GM18508 (cell line): Measurements from ENCODE around the gene GNAI1.

Experiments
- ATAC-seq: cut with Tn5 transposase; IDR thresholded peaks from one replicate; pipeline ENCODE4 v1.9.1; 2021; ENCODE audit warnings: moderate number of reproducible peaks; ENCODE audit not compliant: insufficient read depth, unreplicated experiment

The GNAI1 gene

DNA sequence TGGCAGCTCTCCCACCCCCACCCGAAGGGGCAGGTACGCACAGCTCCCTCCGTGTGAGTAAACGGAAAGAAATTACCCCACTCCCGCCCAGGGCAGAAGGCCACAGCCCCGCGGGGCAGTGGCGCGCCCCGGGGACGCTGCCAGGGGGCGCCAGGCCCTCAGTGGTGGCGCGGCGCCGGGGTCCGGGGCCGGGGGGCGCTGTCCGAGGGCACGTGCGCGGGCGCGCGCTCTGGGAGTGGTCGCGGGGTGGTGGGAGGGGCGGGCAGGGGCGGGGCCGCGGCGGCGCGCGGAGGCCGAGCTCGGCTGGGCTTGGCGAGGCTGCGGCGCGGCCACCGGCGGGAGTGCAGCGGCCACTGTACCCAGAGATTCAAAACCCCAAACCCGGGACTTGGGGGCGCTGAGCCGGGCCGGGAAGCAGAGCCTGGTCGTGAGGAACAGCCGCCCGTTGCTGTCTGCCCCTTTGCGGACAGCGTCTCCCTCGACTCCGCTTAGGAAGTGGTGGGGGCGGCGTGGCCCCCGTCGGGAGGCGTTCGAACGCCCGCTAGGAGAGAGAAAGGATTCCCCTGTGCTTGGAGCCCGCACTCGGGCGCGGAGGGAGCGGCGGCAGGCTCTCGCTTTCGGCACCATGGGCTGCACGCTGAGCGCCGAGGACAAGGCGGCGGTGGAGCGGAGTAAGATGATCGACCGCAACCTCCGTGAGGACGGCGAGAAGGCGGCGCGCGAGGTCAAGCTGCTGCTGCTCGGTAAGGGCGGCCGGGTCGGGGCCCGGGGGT lies at the start of gene GNAI1:
Gene GNAI1, plus strand, starts transcription at position 296 of the 773 bp plus-strand sequence. Its CDS starts 330 bp downstream, at position 626.
- no peak for ATAC-seq

DNA sequence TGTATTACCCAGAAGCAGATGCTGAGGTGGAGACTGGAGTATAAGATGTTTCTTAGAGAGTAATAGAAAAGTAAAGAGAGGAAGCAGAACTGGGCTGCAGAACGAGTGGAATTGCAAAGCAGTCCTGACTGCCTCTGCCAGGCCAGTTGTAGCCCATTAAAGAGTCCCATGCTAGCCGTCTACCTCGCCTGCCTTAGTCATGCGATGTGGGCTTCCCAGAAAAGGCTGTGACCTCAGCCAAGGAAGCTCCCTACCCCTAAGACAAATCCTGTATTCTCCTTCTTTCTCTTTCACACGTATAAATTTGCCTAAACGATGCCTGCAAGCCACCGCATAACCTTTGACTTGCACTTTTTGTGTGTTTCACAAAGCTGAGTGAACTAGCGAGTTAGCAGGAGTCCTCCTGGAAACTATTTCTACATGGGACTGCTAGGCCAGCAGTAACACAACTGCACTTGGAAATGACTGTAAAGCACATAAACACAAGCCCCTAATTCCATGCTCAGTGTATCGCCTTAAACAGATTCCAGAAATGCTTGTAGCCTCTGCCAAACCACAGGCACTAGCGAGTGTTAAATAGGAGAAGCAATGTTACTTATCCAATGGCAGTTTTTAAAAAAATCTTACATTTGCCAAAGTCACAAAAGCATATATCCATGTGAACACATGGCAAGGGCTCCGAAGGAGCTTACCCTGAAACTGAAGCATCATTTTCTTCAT lies 47.4 kb upstream of the GNAI1 start:
- no peak for ATAC-seq

DNA sequence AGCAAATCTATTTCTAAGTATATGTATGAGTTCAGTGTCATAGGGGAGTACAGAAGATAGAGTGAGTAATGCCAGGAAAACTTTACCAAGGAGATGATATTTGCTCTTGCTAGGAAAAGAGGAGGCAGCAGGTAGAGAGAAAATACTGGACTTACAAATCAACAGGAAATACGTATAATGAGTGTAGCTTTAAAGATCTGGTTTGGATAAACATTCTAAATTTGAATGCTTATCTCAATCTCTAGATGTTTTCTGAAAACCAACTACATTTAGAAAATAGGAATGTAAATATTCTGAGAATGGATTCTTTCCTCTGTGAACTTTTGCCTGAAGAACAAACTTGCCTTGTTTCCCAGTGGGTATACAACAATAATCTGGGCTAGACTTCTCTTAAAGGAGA lies 46.9 kb upstream of the GNAI1 start:
- no peak for ATAC-seq

DNA sequence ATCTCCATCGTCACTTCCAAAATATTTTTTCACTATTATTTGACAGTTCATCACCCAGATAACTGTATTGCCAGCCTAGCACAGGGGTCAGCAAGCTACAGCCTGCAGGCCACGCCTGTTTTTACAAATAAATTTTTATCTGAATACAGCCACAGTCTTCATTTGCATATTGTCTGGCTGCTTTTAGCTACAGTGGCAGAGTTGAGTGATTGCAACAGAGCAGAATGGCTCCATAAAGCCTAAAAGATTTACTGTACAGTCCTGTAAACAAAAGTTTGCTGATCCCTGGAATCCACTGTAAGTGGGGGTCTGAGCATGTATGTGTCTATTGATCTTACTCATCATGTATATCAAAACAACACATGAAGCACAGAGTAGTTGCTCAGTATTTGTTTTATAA lies 45.9 kb upstream of the GNAI1 start:
- no peak for ATAC-seq

DNA sequence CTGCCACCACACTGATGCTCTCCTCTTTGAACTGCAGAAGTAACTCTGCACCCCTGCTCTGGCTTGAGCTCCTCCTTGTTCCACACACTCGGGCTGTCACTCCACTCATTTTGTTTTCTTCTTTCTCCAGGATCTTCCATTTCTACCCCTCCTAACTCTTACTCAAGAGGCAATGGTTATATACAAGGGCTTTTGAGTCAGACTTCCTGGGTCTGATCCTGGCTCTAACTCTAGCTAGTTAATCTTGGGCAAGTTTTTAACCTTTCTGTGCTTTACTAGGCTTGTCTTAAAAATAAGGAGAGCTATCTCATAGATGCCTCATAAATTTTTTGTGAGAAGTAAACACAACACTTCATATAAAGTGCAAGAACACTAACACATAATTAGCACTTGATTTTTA lies 45.3 kb upstream of the GNAI1 start:
- ATAC-seq: no peak

DNA sequence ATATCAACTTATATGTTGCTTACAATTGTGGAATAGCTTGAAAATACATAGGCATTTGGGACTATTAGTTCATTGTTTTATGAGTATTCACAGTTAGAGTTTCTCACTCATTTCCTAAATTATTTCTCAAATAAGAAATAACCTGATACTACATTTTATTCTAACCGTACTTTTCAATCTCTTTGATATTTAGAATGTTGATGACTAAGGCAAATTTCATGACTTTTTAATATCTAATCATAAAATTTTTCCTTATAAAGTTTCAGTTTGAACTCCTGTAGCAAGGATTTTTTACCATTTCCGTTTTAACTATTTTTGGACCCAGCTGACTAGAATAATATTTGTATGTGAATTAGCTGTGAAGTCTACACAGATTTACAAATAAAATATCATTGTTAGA lies 41.3 kb upstream of the GNAI1 start:
- no peak for ATAC-seq

DNA sequence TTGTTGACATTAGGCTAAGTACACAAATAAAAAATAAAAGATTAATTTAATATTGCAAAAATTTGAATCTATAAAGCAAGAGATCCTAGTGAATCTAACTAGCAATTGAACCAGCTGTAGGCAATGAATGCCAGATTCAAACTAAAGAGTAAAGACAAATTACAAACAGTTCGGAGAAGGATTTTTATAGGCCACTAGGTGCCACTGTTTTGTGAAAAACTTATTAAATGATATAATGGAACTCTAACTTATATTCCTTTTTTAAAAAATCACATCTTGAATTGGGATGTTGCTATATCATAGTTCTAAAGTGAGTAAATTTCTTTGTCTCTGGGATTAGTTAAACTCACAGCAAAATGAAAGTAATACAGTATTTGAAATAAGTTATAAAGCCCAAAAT lies 39.1 kb upstream of the GNAI1 start:
- ATAC-seq: no peak

DNA sequence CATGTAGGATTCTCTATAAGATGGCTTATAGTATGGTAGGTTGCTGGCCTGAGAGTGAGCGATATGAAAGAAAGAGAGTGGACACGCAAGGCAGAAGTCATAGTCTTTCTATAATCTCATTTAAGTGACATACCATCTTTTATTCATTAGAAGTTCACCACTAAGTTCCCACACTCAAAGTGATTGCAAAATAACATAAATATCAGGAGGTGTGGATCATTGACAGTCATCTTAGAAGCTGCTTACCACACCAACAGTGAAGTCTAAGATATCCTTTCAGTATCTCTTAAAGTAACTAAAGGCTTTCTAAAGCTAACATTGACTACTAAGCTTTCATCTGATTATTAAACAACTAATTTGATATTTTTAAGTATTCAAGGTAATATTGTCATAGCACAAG lies 36.9 kb upstream of the GNAI1 start:
- ATAC-seq: no peak

DNA sequence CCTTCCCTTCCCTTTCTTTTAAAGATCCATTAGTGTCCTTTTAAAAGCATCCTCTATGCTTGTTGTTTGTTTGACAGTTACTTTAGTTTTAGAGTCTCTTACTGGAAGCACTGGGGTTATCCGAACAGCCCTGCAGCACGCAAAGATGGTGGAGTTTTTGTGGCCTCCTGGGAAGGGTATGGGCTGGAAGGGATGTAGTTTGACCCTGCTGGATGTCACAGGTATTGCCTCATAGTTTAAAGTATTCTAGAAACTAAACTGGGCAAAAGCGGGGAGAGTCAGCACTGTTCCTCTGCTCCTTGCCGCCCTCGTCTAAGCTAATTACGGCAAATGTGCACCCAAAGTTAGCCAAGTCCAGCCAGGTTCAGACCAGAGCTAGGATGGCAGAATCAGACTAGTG lies 35.8 kb upstream of the GNAI1 start:
- no peak for ATAC-seq

DNA sequence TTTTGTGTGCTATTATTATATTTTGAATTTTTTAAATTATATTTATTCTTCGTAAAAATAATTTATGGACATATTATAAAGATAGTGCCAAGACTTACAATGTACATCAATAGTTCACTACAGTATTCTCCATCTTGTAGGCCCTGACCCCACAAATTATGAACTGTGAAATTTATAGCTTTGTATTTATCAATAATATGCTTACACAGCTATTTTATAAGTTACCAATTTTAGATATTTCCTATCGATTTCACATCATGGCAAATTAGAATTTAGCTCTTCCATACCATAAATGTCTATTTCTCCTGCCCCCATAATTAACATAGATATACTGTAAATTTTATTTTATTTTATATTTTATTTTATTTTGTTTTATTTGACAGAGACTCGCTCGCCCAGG lies 34.4 kb upstream of the GNAI1 start:
- no peak for ATAC-seq

DNA sequence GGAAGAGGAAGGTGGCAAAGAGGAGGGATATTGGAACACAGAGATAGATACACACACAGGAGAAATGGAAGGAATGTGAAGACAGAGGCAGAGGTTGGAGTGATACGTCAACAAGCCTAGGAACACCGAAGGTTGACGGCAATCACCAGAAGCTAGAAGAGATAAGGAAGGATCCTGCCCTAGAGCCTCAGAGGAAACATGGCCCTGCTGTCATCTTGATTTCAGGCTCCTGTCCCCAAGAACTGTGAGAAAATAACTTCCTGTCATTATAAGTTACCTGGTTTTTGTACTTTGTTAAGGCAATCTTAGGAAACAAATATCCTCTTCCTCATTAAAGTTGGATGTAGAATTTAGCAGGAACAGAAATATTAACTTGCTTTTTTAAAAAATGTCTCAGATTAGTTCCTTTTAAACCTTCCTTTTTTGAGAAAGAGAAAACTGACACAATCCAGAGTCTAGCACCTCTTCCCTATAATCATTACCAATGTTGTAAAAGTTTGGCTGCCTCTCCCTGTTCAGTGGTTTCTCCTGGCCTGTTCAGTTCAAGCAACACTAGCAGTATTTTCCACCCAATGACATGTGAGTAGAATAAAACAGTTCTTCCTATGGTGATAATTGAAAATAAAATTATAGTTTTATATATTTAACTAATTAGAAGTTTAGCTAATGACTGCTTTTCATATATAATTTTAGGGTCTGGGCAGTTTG lies 28.8 kb upstream of the GNAI1 start:
- no peak for ATAC-seq

DNA sequence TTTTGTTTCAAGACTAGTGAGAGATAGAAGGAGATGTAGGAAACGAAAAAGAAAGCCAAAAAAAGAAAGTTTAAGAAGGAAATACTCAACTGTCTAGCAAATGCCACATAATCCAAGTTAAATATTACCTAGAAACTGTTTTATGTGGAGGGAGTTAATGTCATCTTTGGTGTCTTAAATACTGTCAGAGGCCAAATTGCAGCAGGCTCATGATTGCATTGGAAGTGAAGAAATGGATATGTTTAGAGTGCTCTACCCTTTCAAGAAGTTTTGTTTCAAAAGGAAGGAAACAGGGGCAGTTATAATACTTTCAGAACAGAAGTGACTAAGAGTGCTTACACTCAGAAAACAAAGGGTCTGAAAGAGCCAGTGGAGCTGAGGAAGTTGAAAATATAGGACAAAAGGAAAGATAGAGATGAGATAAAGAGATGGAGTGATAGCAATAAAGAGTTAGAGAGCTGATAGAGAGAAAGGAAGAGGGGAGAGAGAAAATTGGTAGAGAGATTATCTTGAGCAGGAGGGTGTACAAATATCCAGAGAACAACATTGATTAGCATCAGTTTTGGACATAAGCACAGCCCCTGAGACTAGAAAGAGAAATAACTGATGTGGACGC lies 28.0 kb upstream of the GNAI1 start:
- peak; percentile 40 for ATAC-seq

DNA sequence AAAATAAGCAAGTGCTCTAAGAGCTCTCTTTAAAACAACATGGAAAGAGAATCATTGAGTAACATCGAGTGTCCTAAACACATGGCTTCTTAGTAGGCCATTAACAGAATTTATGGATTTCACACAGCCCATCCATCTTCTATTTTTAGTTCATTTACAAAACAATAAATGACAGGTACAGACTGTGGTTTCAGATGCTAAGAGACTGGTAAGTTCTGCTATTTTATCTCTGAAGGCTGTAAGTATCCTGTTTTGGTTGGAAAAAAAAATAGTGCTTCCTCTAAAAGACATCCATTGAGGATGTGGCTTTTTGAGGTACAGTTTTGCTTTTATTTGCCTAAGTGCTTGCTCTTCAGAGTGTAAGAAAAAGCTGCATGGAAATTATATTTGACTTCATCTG lies 27.4 kb upstream of the GNAI1 start:
- ATAC-seq: no peak

DNA sequence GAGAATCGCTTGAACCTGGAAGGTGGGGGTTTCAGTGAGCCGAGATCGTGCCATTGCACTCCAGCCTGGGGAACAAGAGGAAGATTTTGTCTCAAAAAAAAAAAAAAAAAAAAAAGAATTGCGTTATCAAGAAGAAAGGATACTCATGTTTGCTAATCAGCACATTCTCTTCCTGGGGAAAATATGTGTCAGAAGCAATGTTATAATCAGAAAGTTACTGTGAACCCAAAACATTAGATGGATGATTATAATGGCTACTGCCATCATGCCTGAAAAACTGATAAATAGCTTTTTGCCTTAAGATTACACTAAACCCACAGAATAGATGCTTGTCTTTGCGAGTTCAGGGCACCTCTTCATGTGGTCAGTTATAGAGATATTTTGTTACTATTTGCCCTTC lies 24.3 kb upstream of the GNAI1 start:
- ATAC-seq: no peak

DNA sequence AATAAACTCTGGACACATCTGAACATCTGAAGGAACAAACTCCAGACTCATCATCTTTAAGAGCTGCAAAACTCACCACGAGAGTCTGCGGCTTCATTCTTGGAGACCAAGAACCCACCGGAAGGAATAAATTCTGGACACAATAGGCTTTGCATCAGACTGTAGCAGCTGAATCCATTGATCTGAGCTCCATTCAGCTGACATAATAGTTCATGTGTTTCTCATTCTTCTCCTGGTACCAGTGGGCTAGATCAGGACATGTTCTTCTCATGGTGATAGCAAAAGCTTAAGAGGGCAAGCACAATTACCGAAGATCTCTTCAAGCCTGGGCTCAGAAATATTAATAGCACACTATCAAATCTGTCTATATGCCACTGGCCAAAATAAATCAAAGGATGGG lies 20.5 kb upstream of the GNAI1 start:
- no peak for ATAC-seq

DNA sequence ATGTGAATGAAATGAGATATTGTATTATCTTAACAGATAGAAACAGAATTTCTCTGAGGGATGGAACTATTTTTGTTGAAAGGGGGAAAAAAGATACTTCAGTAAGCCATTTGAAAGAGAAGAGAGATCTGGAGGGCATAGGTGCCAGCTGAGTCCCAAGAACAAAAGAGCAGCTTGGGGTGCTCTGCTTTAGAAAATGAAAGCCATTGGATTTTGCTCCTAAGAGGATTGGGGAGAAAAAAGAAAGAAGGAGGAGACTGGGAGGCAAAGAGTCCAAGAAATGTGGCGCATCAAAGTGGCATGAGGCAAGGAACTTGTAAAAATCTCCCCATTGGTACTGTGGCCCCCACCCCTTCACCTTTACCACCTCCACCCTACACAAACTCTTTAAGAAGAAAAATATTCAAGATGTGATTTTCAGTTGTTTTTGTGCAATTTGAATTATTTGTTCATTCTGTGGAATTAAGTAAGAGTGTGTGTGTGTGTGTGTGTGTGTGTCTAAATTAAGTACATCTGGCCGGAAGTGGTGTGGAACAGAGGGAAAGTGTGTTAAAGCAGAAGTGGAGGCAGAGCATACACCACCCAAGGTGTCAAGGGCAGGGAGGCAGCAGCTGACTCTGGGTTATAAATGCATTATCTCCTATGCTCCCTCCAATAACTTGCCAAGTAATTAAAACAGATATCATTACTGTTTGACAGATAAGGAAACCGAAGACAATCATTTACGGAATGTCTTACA lies 9.9 kb upstream of the GNAI1 start:
- no peak for ATAC-seq

DNA sequence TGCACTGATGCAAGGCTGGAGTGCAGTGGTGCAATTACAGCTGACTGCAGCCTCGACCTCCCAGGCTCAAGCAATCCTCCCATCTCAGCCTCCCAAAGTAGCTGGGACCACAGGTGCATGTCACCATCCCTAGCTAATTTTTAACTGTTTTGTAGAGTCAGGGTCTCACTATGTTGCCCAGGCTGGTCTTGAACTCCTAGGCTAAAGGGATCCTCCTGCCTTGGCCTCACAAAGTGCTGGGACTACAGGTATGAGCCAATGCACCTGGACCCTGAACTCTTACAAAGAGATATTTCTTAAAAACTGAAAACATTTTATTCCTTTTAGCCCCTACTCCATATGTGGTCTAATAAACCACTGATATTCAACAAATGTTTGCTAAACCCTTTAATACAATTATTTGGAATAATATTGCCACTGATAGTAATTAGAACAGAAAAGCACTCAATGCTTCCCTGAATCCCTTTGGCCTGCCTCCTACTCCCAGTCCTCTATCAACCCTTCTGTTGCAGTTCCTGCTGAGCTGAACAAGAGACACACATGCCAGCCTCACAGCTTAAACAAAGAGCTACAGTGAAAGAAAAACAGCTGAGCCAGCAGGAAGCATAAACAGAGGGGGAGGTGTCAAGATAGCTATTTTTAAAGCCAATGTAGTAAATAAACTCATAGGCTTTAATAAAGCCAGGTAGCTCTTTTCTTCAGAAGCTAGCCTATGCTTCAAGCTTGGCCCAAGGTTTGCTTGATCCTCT lies 7.0 kb upstream of the GNAI1 start:
- no peak for ATAC-seq

DNA sequence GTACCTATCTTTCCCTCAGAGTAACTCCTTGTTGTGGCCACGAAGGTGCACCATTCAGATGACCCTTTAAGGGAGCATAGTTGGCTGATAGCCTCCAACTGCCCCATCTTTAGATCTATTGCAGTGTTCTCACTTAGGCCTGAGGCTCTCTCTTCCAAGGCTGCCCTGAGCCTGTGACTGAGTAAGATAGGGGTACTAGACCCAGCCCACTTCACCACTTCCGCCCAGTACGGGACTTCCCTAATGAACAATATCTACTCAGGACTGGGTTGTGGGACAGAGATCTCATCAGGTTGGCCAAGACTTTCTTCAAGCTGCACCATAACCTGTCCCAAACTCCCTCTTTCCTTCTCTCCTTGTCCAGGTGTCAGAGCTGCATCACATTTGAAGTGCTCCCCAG lies 5.7 kb upstream of the GNAI1 start:
- ATAC-seq: peak; percentile 80

DNA sequence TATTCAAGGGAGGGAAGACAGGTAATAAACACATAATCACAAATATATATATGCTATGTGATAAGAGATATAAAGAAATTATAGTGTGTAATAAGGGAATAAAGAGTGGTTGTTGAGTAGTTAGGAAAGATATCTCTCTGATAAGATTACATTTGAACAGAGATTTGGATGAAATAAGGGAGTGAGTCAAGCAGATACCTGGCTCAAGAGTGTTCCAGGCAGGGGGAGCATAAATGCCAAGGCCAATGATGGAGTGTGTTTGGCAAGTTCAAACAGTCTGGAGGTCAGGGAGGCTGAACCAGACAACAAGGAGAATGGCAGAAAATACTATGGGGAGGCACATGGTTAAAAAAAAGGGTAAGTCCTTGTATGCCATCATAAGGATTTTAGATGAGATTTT lies 4.8 kb upstream of the GNAI1 start:
- no peak for ATAC-seq
